H9 (cell line): Measurements from ENCODE around the gene TYW3. TPM values are rescaled to one million over a fixed set of nuclear protein-coding genes. Genes with fewer than 3 reads are reported as not detected.

ENCODE experiments used
- DNase-seq: peaks from one replicate; pipeline ENCODE4 v3.0.0-alpha.2; 2017
- H2AFZ ChIP-seq: one replicate; pipeline ENCODE4 v1.6.1; 2013; ENCODE audit warnings: mild to moderate bottlenecking, low read length, control low read depth, moderate library complexity
- H2AK5ac ChIP-seq: 2 replicates; pipeline ENCODE4 v1.6.1; 2013; ENCODE audit warnings: low read length, control low read depth, mixed read lengths; ENCODE audit not compliant: insufficient read length
- H2BK120ac ChIP-seq: one replicate; pipeline ENCODE4 v1.6.1; 2013; ENCODE audit warnings: low read depth, mild to moderate bottlenecking, low read length, control low read depth, inconsistent platforms; ENCODE audit not compliant: poor library complexity, severe bottlenecking
- H2BK12ac ChIP-seq: 2 replicates; pipeline ENCODE4 v1.6.1; 2013; ENCODE audit warnings: low read length, control low read depth, mixed read lengths, low read depth; ENCODE audit not compliant: insufficient read length
- H2BK15ac ChIP-seq: 2 replicates; pipeline ENCODE4 v1.6.1; 2013; ENCODE audit warnings: low read depth, low read length, control low read depth
- H2BK20ac ChIP-seq: one replicate; pipeline ENCODE4 v1.6.1; 2013; ENCODE audit warnings: low read depth, mild to moderate bottlenecking, low read length, control low read depth, inconsistent platforms; ENCODE audit not compliant: poor library complexity, severe bottlenecking
- H2BK5ac ChIP-seq: 2 replicates; pipeline ENCODE4 v1.6.1; 2013; ENCODE audit warnings: low read length, control low read depth, mixed read lengths; ENCODE audit not compliant: insufficient read length
- H3K14ac ChIP-seq: 2 replicates; pipeline ENCODE4 v1.6.1; 2013; ENCODE audit warnings: low read length, control low read depth; ENCODE audit not compliant: insufficient read depth
- H3K18ac ChIP-seq: 2 replicates; pipeline ENCODE4 v1.6.1; 2013; ENCODE audit warnings: low read depth, mild to moderate bottlenecking, mixed read lengths, low read length, control low read depth; ENCODE audit not compliant: insufficient read length
- H3K23ac ChIP-seq: 2 replicates; pipeline ENCODE4 v1.6.1; 2013; ENCODE audit warnings: low read length, control low read depth, mixed read lengths, low read depth; ENCODE audit not compliant: insufficient read length
- H3K23me2 ChIP-seq: 2 replicates; pipeline ENCODE4 v1.6.1; 2013; ENCODE audit warnings: low read depth, mild to moderate bottlenecking, mixed read lengths, low read length, control low read depth; ENCODE audit not compliant: insufficient read length, poor library complexity, severe bottlenecking
- H3K27ac ChIP-seq: 2 replicates; pipeline ENCODE4 v1.5.1; 2013; ENCODE audit warnings: low read length, control low read depth, mixed read lengths, low read depth; ENCODE audit not compliant: insufficient read length
- H3K27me3 ChIP-seq: 2 replicates; pipeline ENCODE4 v1.6.1; 2013; ENCODE audit warnings: low read length, control low read depth, inconsistent platforms; ENCODE audit not compliant: insufficient read depth
- H3K4ac ChIP-seq: 2 replicates; pipeline ENCODE4 v1.6.1; 2013; ENCODE audit warnings: low read depth, mild to moderate bottlenecking, control low read depth, inconsistent platforms, low read length, moderate library complexity
- H3K4me1 ChIP-seq: 2 replicates; pipeline ENCODE4 v1.6.1; 2013; ENCODE audit warnings: low read length, control low read depth, inconsistent platforms; ENCODE audit not compliant: insufficient read depth
- H3K4me2 ChIP-seq: 2 replicates; pipeline ENCODE4 v1.6.1; 2013; ENCODE audit warnings: low read length, control low read depth, mixed read lengths; ENCODE audit not compliant: insufficient read length, insufficient read depth
- H3K56ac ChIP-seq: 2 replicates; pipeline ENCODE4 v1.6.1; 2013; ENCODE audit warnings: low read depth, mild to moderate bottlenecking, mixed read lengths, low read length, control low read depth; ENCODE audit not compliant: insufficient read length
- H3K79me1 ChIP-seq: 2 replicates; pipeline ENCODE4 v1.6.1; 2013; ENCODE audit warnings: low read depth, mild to moderate bottlenecking, moderate library complexity, low read length, control low read depth, inconsistent platforms; ENCODE audit not compliant: insufficient read depth, poor library complexity, severe bottlenecking
- H3K79me2 ChIP-seq: 2 replicates; pipeline ENCODE4 v1.6.1; 2013; ENCODE audit warnings: low read length, control low read depth, inconsistent platforms; ENCODE audit not compliant: insufficient read depth
- H3K9ac ChIP-seq: 2 replicates; pipeline ENCODE4 v1.6.1; 2013; ENCODE audit warnings: low read length, control low read depth, mixed read lengths; ENCODE audit not compliant: insufficient read length; ENCODE audit errors: extremely low read depth
- H3K9me3 ChIP-seq: one replicate; pipeline ENCODE4 v1.6.1; 2013; ENCODE audit warnings: low read depth, low read length, inconsistent platforms; ENCODE audit not compliant: control insufficient read depth
- H3T11ph ChIP-seq: one replicate; pipeline ENCODE4 v1.6.1; 2013; ENCODE audit warnings: mild to moderate bottlenecking, low read length, control low read depth, inconsistent platforms
- H4K20me1 ChIP-seq: one replicate; pipeline ENCODE4 v1.6.1; 2013; ENCODE audit not compliant: control insufficient read depth, insufficient read length, insufficient read depth
- H4K5ac ChIP-seq: 2 replicates; pipeline ENCODE4 v1.6.1; 2013; ENCODE audit warnings: low read depth, mild to moderate bottlenecking, mixed read lengths, low read length, control low read depth; ENCODE audit not compliant: insufficient read length
- H4K8ac ChIP-seq: replicated peaks from 2 replicates; pipeline ENCODE4 v1.6.1; 2013; ENCODE audit warnings: low read length, control low read depth, mixed read lengths, low read depth; ENCODE audit not compliant: insufficient read length
- H4K91ac ChIP-seq: 2 replicates; pipeline ENCODE4 v1.6.1; 2013; ENCODE audit warnings: low read depth, mild to moderate bottlenecking, moderate library complexity, mixed read lengths, low read length, control low read depth; ENCODE audit not compliant: insufficient read length
- H3K27ac Mint-ChIP-seq, 3 experiments: 2 replicates in 2 of 3; 3 replicates in 1 of 3; pipeline ENCODE4 v1.8.0; 2020 to 2021; ENCODE audit warnings: mixed read lengths in 3 of 3, mild to moderate bottlenecking in 1 of 3, moderate library complexity in 1 of 3
- H3K27me3 Mint-ChIP-seq: 2 replicates; pipeline ENCODE4 v1.8.0; 2021; ENCODE audit warnings: low read depth, mild to moderate bottlenecking, moderate library complexity, mixed read lengths
- H3K36me3 Mint-ChIP-seq, 3 experiments: 2 replicates in 2 of 3; 3 replicates in 1 of 3; pipeline ENCODE4 v1.8.0; 2020 to 2021; ENCODE audit warnings: low read depth in 3 of 3, mixed read lengths in 3 of 3; ENCODE audit not compliant: insufficient read depth in 1 of 3
- H3K4me1 Mint-ChIP-seq, 2 experiments: 2 replicates each; pipeline ENCODE4 v1.8.0; 2020; ENCODE audit warnings: mixed read lengths in 2 of 2
- H3K4me3 Mint-ChIP-seq, 2 experiments: 2 replicates in 1 of 2; 3 replicates in 1 of 2; pipeline ENCODE4 v1.8.0; 2020 to 2021; ENCODE audit warnings: mild to moderate bottlenecking in 2 of 2, mixed read lengths in 2 of 2, moderate library complexity in 1 of 2
- H3K9me3 Mint-ChIP-seq, 2 experiments: 2 replicates in 1 of 2; 3 replicates in 1 of 2; pipeline ENCODE4 v1.8.0; 2020; ENCODE audit warnings: mild to moderate bottlenecking in 2 of 2, mixed read lengths in 2 of 2, moderate library complexity in 1 of 2
- WGBS: extraction: QIAGEN DNeasy Blood & Tissue Kit; methylation state at CpG from one replicate; pipeline ENCODE4 v1.1.7; 2013; ENCODE audit warnings: missing lambda C conversion rate, low lambda C conversion rate, mixed read lengths; ENCODE audit not compliant: insufficient read length; ENCODE audit errors: extremely low coverage; 5-methylcytosine and 5-hydroxymethylcytosine counted together
- total RNA-seq: library from RNA; stranded (reverse); gene quantifications from 2 replicates; pipeline ENCODE4 v1.2.1, GENCODE V29; 2021
- TF ChIP-seq, protein P1 (sequence below): fragments of 200-600 bp; sonication (generic); conservative IDR thresholded peaks from 3 replicates; pipeline ENCODE4 v1.8.0; 2021; ENCODE audit warnings: antibody characterized with exemption, mild to moderate bottlenecking

Gene TYW3
- total RNA-seq, 1 experiment from 2014 or later: 10.9 TPM

DNA sequence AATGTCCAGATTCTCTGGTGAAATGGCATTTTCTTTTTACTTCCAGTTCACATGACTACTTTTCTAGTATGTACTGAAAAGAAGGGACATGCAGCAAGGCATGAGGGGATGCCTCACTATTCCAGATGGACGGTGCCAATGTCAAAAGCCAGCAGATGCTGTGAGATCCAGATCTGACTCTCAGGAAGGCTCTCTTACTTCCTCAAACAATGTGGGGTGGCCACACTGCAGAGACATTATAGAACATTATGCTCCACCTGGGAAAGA, 17.8 kb upstream of the TYW3 start:
- no peak overlapping the region for H4K91ac ChIP-seq
- no peak overlapping the region for H4K5ac ChIP-seq
- no peak overlapping the region for H3K23ac ChIP-seq
- H3K4me3 Mint-ChIP-seq: no peak overlapping the region
- H2AK5ac ChIP-seq: no peak overlapping the region
- WGBS: no CpG with 5 or more reads among the region's 1 CpG
- no peaks in the 10 kb centered on the region for H3K79me1 ChIP-seq
- no peak overlapping the region for H4K8ac ChIP-seq
- TF ChIP-seq, protein P1, sequence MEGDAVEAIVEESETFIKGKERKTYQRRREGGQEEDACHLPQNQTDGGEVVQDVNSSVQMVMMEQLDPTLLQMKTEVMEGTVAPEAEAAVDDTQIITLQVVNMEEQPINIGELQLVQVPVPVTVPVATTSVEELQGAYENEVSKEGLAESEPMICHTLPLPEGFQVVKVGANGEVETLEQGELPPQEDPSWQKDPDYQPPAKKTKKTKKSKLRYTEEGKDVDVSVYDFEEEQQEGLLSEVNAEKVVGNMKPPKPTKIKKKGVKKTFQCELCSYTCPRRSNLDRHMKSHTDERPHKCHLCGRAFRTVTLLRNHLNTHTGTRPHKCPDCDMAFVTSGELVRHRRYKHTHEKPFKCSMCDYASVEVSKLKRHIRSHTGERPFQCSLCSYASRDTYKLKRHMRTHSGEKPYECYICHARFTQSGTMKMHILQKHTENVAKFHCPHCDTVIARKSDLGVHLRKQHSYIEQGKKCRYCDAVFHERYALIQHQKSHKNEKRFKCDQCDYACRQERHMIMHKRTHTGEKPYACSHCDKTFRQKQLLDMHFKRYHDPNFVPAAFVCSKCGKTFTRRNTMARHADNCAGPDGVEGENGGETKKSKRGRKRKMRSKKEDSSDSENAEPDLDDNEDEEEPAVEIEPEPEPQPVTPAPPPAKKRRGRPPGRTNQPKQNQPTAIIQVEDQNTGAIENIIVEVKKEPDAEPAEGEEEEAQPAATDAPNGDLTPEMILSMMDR: no peak
- H2BK20ac ChIP-seq: no peak overlapping the region
- H3K4me1 Mint-ChIP-seq: peaks cover 0 to 7% of the 10 kb centered on the region in 2 experiments; a peak in 2 of 4 replicates
- H3K36me3 Mint-ChIP-seq: peaks cover 0 to 8% (median 0%) of the 10 kb centered on the region in 3 experiments; a peak in 1 of 7 replicates
- H3K9ac ChIP-seq: no peak overlapping the region
- no peak overlapping the region for H3K56ac ChIP-seq
- no peak for DNase-seq
- H3K9me3 ChIP-seq: no peaks in the 10 kb centered on the region
- no peak overlapping the region for H3K4ac ChIP-seq
- H3K4me2 ChIP-seq: no peak overlapping the region
- H3K27ac ChIP-seq: no peak overlapping the region
- H3K9me3 Mint-ChIP-seq: no peaks in the 10 kb centered on the region
- H3K4me1 ChIP-seq: no peaks in the 10 kb centered on the region; the same call in 1 of the 2 replicates
- H4K20me1 ChIP-seq: no peaks in the 10 kb centered on the region
- no peak overlapping the region for H2BK120ac ChIP-seq
- H3K14ac ChIP-seq: no peak overlapping the region
- H3K18ac ChIP-seq: no peak overlapping the region
- H2BK5ac ChIP-seq: no peak overlapping the region
- no peaks in the 10 kb centered on the region for H3K27me3 Mint-ChIP-seq
- H3K27me3 ChIP-seq: no peaks in the 10 kb centered on the region
- H3K79me2 ChIP-seq: no peaks in the 10 kb centered on the region
- no peak overlapping the region for H2BK12ac ChIP-seq
- H3T11ph ChIP-seq: no peak overlapping the region
- no peak overlapping the region for H2BK15ac ChIP-seq
- H2AFZ ChIP-seq: no peak overlapping the region
- H3K27ac Mint-ChIP-seq: no peak overlapping the region
- H3K23me2 ChIP-seq: no peaks in the 10 kb centered on the region
